ENCODE results near the gene ITPRIPL2.

GRCh38 chr16:19151310-19151709, 37.5 kb downstream of the ITPRIPL2 start:
- TF ChIP-seq CTCF (IDR thresholded peaks at IDR 0.05) (no peak), POLR2A (IDR thresholded peaks at IDR 0.05) (no peak), POLR2AphosphoS5 (IDR thresholded peaks at IDR 0.05) (no peak)

Measured in transverse colon (tissue), 4 donors.